ENCODE measurements around the gene DHX16. TPM values are rescaled to one million over a fixed set of nuclear protein-coding genes. Genes with fewer than 3 reads are reported as not detected.

The DHX16 gene
- total RNA-seq, 2 experiments from 2014 or later = 33.1 to 35.3 TPM

DNA sequence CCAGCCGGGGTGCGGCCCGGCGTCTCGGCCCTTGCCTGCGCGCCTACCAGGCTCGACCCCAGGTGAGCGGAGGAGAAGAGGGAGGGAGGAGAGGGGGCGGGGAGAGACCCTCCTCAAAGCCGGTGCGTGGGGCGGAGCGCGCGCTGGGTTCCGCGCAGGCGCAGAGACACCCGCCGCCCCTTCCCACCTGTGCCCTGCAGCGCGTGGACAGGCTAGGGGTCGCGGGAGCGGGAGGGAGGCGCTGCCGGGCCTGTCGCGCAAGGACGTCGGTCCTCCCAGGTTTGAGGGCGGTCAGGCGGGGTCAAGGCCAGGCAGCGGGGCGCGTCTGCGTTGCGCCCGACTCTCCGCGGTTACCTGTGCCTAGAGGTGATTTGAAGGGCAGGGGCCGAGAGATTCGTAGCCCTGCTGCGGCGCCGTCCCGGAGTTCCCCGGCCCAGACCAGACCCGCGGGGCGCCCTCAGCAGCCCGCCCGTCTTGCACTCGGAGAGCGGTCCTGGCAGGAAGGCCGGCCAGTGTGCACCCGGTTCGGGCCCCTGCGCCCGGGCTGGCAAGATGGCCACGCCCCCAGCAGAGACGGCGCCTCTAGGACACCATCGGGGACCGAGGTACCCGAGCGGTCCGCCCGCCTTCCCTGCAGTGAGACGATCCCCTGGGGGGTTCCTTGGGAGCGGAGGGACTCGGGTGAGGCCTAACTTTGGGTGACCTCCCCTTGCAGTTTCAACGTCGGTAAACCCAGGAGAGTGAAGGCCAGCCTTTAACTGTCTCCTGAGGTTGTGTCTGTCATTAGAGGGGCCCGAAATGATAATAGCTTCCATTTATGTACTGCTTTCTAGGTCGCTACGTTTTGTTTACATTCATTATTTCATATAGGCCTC lies 25.3 kb downstream of the DHX16 start:
- Mint-ChIP-seq H3K27me3 (no peaks in the 10 kb centered on the region), H3K9me3 (no peaks in the 10 kb centered on the region), H3K4me3 (peak overlapping the region; percentile 89), H3K27ac (peak overlapping the region; percentile 89), H3K4me1 (ENCODE audit: low read depth) (peaks cover 25% of the 10 kb centered on the region), H3K36me3 (peaks cover 18% of the 10 kb centered on the region)
- DNase-seq = peak; percentile 85
- intact Hi-C loops (cut with micrococcal nuclease) = loop anchor here (1.0 to 2.0 kb wide), 3 partner anchors 25 to 73 kb away; partner anchors contain the start of genes DHX16, MRPS18B, PPP1R10 and TUBB
- POLR2A ChIA-PET = interaction anchor here (0.6 to 1.1 kb wide), 6 partner anchors 21 to 75 kb away, joined by 3 to 6 read pairs (median 4); partner anchors contain the start of gene ATAT1
- CTCF ChIA-PET = interaction anchor here (0.6 to 1.3 kb wide), 3 partner anchors 17 to 75 kb away, joined by 3 to 5 read pairs (median 3); no protein-coding TSS in a partner anchor

DNA sequence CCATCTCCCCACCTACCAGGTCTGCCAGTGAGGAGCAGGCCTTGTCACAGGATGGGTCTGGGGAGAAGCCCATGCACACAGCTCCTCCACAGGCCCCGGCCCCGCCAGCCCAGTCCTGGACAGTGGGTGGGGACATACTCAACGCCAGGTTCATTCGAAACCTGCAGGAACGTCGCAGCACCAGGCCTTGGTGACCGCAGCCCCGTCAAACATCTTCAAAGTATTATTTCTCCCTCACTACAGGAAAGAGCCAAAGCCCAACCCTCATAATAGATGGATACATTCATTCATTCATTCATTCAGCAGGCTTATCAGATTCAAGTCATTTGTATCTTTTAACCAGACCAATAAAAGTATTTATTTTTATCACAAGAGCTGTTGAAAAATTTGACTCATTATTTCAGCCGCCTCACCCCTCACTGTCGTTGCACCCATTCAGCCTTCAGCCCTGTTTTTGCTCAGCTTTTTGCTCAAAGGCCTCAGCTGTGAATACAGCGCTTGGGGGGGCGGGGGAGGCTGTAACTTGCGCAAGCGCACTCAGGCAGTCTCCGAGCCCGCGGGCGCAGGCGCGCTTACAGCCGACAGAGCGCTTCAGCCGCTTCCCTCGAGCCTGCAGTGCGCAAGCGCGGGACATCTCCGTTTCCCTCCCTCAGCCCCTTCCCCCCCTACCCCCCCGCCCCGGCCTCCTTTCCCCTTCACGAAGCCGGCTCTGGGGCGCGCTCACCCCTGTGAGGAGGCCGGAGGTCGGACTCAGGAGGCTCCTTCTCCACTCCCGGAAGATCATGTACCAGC lies 26.2 kb downstream of the DHX16 start, which contains the start of gene C6orf136:
TSS of gene C6orf136 (plus strand) at position 684 of the 792 bp plus-strand sequence. CDS start at position 783, 99 bp downstream.
- intact Hi-C loops (cut with micrococcal nuclease) = loop anchor here (1.0 to 2.0 kb wide), 3 partner anchors 26 to 74 kb away; partner anchors contain the start of genes DHX16, MRPS18B, PPP1R10 and TUBB
- peak; percentile 96 for DNase-seq
- Mint-ChIP-seq H3K27me3 (no peaks in the 10 kb centered on the region), H3K36me3 (peaks cover 13% of the 10 kb centered on the region), H3K9me3 (no peaks in the 10 kb centered on the region), H3K4me1 (ENCODE audit: low read depth) (peaks cover 25% of the 10 kb centered on the region), H3K4me3 (peak within 1 kb of the TSS; percentile 89), H3K27ac (peak within 1 kb of the TSS; percentile 89)
- CTCF ChIA-PET = interaction anchor here (1.0 to 1.3 kb wide), 3 partner anchors 49 to 165 kb away, joined by 3 to 5 read pairs (median 3); no protein-coding TSS in a partner anchor
- POLR2A ChIA-PET = interaction anchor here (0.6 to 1.1 kb wide), 6 partner anchors 20 to 82 kb away, joined by 3 to 6 read pairs (median 4); partner anchors contain the start of gene ATAT1

DNA sequence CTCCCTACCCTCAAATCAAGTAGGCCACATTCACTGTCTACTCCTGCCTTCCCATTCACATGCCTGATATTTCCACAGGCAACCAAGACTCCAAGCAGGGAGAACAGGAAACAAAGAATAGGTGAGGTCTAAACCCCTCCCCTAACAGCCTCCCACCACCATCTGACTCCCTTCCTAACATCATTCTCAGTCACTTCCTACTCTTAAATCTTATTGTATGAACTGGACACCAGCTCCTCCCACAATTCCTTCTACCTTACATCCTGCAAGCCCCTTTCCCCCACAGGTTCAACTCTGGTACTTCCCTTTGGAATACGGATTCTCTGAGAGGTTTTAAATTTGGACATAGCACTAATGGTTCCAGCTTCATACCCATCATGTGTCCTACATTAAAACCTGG lies 26.8 kb downstream of the DHX16 start:
- peak overlapping the region; percentile 89 for H3K4me3 Mint-ChIP-seq
- ChIA-PET POLR2A (interaction anchor here (1.1 kb wide), 1 partner anchor 20 kb away, joined by 6 read pairs; the partner anchor contains the start of gene ATAT1), CTCF (interaction anchor here (1.0 to 1.3 kb wide), 3 partner anchors 49 to 164 kb away, joined by 3 to 5 read pairs (median 3); no protein-coding TSS in a partner anchor)
- intact Hi-C loops (cut with micrococcal nuclease) = loop anchor here (2.0 kb wide), 2 partner anchors 27 to 75 kb away; partner anchors contain the start of genes DHX16 and TUBB
- H3K36me3 Mint-ChIP-seq = peaks cover 10% of the 10 kb centered on the region
- H3K9me3 Mint-ChIP-seq = no peaks in the 10 kb centered on the region
- DNase-seq = no peak
- H3K4me1 Mint-ChIP-seq (ENCODE audit: low read depth) = peaks cover 25% of the 10 kb centered on the region
- no peak overlapping the region for H3K27ac Mint-ChIP-seq
- no peaks in the 10 kb centered on the region for H3K27me3 Mint-ChIP-seq

DNA sequence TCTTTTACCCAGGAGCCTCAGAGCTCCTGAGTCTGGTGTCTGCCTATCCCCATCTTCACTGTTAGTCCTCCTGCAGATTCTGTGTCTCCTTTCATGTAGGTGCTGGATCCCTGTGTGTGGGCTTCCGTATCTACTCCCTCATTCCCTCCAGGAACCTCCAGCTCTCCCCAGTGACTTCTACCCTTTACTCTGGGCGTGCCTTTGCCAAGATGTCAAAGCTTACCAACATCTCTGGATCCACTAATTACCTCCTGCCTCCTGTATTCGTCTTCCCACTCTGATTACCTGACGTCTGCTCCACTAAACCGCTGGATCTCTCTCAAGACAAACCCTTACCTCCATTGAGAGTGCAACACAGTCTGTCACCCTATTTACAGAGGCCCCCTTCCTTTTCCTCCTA lies 28.0 kb downstream of the DHX16 start:
- Mint-ChIP-seq H3K9me3 (no peaks in the 10 kb centered on the region), H3K27ac (no peak overlapping the region), H3K4me3 (no peak overlapping the region), H3K36me3 (peaks cover 10% of the 10 kb centered on the region), H3K27me3 (no peaks in the 10 kb centered on the region), H3K4me1 (ENCODE audit: low read depth) (peaks cover 27% of the 10 kb centered on the region)
- ChIA-PET CTCF (no interaction called here), POLR2A (no interaction called here)
- intact Hi-C loops (cut with micrococcal nuclease) = no loop called here
- no peak for DNase-seq

DNA sequence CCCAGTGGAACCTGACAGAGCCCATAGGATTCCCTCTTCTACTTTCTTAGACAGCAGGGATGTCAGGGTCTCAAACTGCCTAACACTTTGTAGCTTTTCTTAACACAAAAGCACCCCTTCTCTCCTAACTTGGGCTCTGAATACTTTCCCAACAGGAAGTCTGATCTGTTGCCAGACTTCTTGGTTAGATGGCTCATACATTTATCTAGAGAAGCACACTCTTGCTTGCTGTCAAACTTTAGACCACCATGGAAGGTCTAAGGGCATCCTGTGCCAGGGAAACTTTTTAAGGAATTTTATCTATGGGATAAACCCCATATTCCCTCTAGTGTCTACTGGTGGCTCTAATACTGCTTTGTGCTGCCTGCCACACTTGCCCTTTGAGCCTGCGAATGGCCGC lies 29.1 kb downstream of the DHX16 start:
- CTCF ChIA-PET = interaction anchor here (0.6 to 0.9 kb wide), 2 partner anchors 111 to 160 kb away, joined by 3 read pairs; no protein-coding TSS in a partner anchor
- no peak for DNase-seq
- peaks cover 23% of the 10 kb centered on the region for H3K4me1 Mint-ChIP-seq (ENCODE audit: low read depth)
- intact Hi-C loops (cut with micrococcal nuclease) = no loop called here
- H3K36me3 Mint-ChIP-seq = peaks cover 10% of the 10 kb centered on the region
- H3K27me3 Mint-ChIP-seq = no peaks in the 10 kb centered on the region
- POLR2A ChIA-PET = no interaction called here
- H3K27ac Mint-ChIP-seq = no peak overlapping the region
- H3K9me3 Mint-ChIP-seq = no peaks in the 10 kb centered on the region
- no peak overlapping the region for H3K4me3 Mint-ChIP-seq

DNA sequence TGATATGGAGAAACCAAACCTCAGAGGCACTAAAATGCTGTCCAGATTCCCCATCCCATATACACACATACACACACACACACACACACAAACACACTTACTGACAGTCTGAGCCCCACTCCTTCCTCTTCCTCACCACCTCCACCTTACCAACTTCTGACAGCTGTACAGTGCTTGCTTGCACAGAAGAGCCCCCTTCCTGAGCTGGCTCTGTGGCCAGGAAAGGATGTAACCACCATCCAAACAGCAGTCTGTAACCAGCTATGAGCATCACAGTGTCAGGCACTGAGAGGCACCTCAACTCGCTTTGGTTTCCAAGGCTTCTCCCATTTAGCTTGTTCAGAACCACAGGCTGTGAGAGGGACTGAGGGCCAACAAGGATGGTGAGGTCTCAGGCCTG lies 31.8 kb downstream of the DHX16 start:
- intact Hi-C loops (cut with micrococcal nuclease) = no loop called here
- CTCF ChIA-PET = interaction anchor here (0.6 to 1.6 kb wide), 3 partner anchors 15 to 478 kb away, joined by 3 to 4 read pairs (median 3); partner anchors contain the start of gene ATAT1
- Mint-ChIP-seq H3K27me3 (no peaks in the 10 kb centered on the region), H3K36me3 (peaks cover 6% of the 10 kb centered on the region), H3K4me1 (ENCODE audit: low read depth) (peaks cover 10% of the 10 kb centered on the region), H3K4me3 (no peak overlapping the region), H3K9me3 (no peaks in the 10 kb centered on the region), H3K27ac (no peak overlapping the region)
- no peak for DNase-seq
- POLR2A ChIA-PET = interaction anchor here (0.9 to 1.5 kb wide), 2 partner anchors 24 kb away, joined by 3 to 5 read pairs; partner anchors contain the start of genes MRPS18B and PPP1R10

DNA sequence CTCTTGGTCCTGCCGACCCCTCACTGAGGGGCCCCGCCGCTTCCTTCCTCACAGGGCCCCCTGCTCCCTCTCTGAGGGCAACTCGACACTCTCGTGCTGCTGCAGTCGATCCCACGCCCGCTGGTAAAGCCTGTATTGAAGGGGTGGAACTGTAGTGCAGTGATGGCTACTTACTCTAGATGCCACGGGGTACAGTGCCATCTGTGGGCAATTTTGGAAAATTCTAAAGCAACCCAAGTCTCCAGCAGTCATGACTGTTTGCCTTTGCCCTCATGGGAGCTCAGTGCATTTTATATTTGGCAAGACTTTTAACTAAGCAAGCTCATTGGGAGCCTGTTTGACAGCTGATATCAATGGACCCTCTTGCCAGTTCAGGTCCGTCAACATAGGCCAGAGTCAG lies 32.3 kb downstream of the DHX16 start:
- CTCF ChIA-PET = interaction anchor here (0.6 to 1.6 kb wide), 4 partner anchors 14 to 478 kb away, joined by 3 to 5 read pairs (median 4); partner anchors contain the start of gene ATAT1

DNA sequence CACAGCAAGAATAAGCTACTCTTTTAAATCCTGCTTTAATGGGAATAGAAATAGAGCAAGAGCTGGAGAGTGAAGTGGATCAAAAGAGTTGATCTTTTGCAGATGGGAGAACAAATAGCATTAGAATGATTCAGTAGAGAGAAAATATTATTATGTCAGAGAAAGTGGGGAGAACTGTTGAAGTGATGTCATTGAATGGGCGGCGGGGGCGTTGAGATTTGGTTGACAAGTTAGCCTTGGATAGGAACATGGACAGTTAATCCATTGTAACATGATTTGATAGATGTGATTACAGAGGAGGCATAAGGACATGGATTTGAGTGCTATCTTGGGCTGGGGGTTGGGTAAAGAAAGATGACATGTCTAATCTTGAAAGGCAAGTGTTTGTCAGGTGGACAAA lies 37.0 kb downstream of the DHX16 start:
- DNase-seq = no peak
- ChIA-PET POLR2A (no interaction called here), CTCF (interaction anchor here (1.4 kb wide), 1 partner anchor 95 kb away, joined by 3 read pairs; no protein-coding TSS in a partner anchor)
- no peak overlapping the region for H3K27ac Mint-ChIP-seq
- no peaks in the 10 kb centered on the region for H3K9me3 Mint-ChIP-seq
- intact Hi-C loops (cut with micrococcal nuclease) = no loop called here
- no peaks in the 10 kb centered on the region for H3K27me3 Mint-ChIP-seq
- no peak overlapping the region for H3K4me3 Mint-ChIP-seq
- no peaks in the 10 kb centered on the region for H3K4me1 Mint-ChIP-seq (ENCODE audit: low read depth)
- H3K36me3 Mint-ChIP-seq = peaks cover 13% of the 10 kb centered on the region

More for the DNA sequence above, 32.3 kb downstream of the DHX16 start:
- H3K36me3 Mint-ChIP-seq = peaks cover 3% of the 10 kb centered on the region
- intact Hi-C loops (cut with micrococcal nuclease) = no loop called here
- H3K9me3 Mint-ChIP-seq = no peaks in the 10 kb centered on the region
- peaks cover 5% of the 10 kb centered on the region for H3K4me1 Mint-ChIP-seq (ENCODE audit: low read depth)
- no peak for DNase-seq
- H3K27ac Mint-ChIP-seq = no peak overlapping the region
- no peak overlapping the region for H3K4me3 Mint-ChIP-seq
- POLR2A ChIA-PET = interaction anchor here (1.5 kb wide), 1 partner anchor 23 kb away, joined by 5 read pairs; the partner anchor contains the start of genes MRPS18B and PPP1R10
- no peaks in the 10 kb centered on the region for H3K27me3 Mint-ChIP-seq

DNA sequence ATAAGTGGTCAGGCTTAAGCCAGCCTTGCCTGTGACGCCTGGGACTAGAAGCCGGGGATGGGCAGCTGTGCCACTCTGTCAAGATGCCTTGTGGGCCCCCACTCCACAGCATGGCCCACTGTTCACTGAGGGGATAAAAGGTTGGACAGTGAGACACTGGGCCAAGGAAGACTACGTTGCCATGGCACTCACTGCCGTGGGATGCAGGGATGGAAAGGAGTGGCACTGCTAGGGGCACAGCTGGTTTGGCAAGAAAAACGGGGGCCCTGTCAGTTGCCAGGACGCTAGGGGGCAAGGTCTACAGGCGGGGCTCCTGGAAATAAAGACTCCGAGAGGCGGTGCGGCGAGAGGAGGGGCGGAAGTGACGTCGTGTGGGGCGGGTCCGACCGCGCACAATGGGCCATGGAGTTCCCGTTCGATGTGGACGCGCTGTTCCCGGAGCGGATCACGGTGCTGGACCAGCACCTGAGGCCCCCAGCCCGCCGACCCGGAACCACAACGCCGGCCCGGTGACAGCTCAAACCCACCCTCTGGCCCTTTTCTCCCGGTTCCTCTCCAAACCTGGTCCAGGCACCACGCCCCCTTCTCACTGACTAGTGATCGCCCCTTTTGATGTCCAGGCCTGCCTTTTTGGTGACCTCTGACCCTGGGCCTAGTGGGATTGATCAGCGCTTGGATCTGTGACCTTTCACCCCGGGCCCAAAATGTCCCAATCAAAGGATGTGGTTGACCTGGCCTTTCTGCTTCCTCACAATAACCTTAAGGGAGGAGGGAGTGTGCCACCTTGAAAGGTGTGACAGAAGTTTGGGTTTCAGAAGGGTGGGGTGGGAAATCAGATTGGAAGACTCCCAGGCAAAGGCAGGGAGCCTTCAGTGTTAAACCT lies 46.1 kb downstream of the DHX16 start, which contains the start of gene ATAT1:
TSS of gene ATAT1 (plus strand) at position 391 of the 883 bp plus-strand sequence.
- POLR2A ChIA-PET = interaction anchor here (0.6 to 2.3 kb wide), 6 partner anchors 9 to 243 kb away, joined by 3 to 11 read pairs (median 6); partner anchors contain the start of genes C6orf136, MRPS18B and PPP1R10
- H3K36me3 Mint-ChIP-seq = peaks cover 33% of the 10 kb centered on the region
- peak within 1 kb of the TSS; percentile 88 for H3K4me3 Mint-ChIP-seq
- peak; percentile 92 for DNase-seq
- H3K4me1 Mint-ChIP-seq (ENCODE audit: low read depth) = peaks cover 24% of the 10 kb centered on the region
- CTCF ChIA-PET = interaction anchor here (0.6 to 2.4 kb wide), 13 partner anchors 9 to 460 kb away, joined by 3 to 10 read pairs (median 4); partner anchors contain the start of genes ABCF1, MRPS18B and PPP1R10
- intact Hi-C loops (cut with micrococcal nuclease) = loop anchor here (1.0 kb wide), 1 partner anchor 9 kb away; the partner anchor contains the start of genes MRPS18B and PPP1R10
- H3K27ac Mint-ChIP-seq = peak within 1 kb of the TSS; percentile 90
- no peaks in the 10 kb centered on the region for H3K27me3 Mint-ChIP-seq
- H3K9me3 Mint-ChIP-seq = no peaks in the 10 kb centered on the region

DNA sequence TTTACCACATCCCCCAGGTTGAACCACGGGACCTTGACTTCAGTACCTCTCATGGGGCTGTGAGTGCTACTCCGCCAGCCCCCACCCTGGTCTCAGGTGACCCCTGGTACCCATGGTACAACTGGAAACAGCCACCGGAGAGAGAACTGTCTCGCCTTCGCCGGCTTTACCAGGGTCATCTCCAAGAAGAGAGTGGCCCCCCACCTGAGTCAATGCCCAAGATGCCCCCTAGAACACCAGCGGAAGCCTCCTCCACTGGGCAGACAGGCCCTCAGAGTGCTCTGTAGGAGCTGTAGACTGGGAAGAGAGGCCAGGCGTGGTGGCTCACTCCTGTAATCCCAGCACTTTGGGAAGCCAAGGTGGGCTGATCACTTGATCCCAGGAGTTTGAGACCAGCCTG lies 47.3 kb downstream of the DHX16 start:
- CTCF ChIA-PET = interaction anchor here (1.1 to 2.4 kb wide), 8 partner anchors 11 to 462 kb away, joined by 3 to 10 read pairs (median 4); no protein-coding TSS in a partner anchor
- Mint-ChIP-seq H3K9me3 (no peaks in the 10 kb centered on the region), H3K36me3 (peaks cover 33% of the 10 kb centered on the region), H3K27ac (peak overlapping the region; percentile 7), H3K4me1 (ENCODE audit: low read depth) (peaks cover 29% of the 10 kb centered on the region), H3K4me3 (no peak overlapping the region), H3K27me3 (no peaks in the 10 kb centered on the region)
- POLR2A ChIA-PET = interaction anchor here (0.9 to 2.3 kb wide), 4 partner anchors 8 to 21 kb away, joined by 3 to 11 read pairs (median 8); partner anchors contain the start of genes C6orf136, MRPS18B and PPP1R10
- intact Hi-C loops (cut with micrococcal nuclease) = no loop called here
- DNase-seq = no peak

Data from activated CD4-positive, alpha-beta memory T cell treated with anti-CD3 and anti-CD28 coated beads for 36 hours (primary cell).